Uterus (tissue), 4 donors: Measurements from ENCODE around the gene ADPRM. TPM values are rescaled to one million over a fixed set of nuclear protein-coding genes. Genes with fewer than 3 reads are reported as not detected.

ENCODE experiments used
- DNase-seq, 2 donors: peaks; one replicate each; pipeline ENCODE4 v3.0.0-alpha.2; 2019 to 2020
- H3K27ac ChIP-seq, 2 donors: fragments of 200-600 bp; sonication (generic); 1 replicate in 1 of 2; 2 replicates in 1 of 2; pipeline ENCODE4 v1.5.1; 2016 to 2018
- H3K27me3 ChIP-seq, 2 donors: fragments of 200-600 bp; sonication (generic); one replicate each; pipeline ENCODE4 v1.5.1; 2018 to 2019; ENCODE audit warnings: control low read depth in 1 of 2
- H3K36me3 ChIP-seq, 2 donors: fragments of 200-600 bp; sonication (generic); one replicate each; pipeline ENCODE4 v1.5.1; 2019; ENCODE audit warnings: control low read depth in 1 of 2
- H3K4me1 ChIP-seq, 2 donors: fragments of 200-600 bp; sonication (generic); one replicate each; pipeline ENCODE4 v1.5.1; 2018 to 2019; ENCODE audit warnings: control low read depth in 1 of 2
- H3K4me3 ChIP-seq, 2 donors: fragments of 200-600 bp; sonication (generic); 1 replicate in 1 of 2; 2 replicates in 1 of 2; pipeline ENCODE4 v1.5.1; 2018 to 2019; ENCODE audit warnings: mild to moderate bottlenecking in 1 of 2
- H3K9me3 ChIP-seq, 2 donors: fragments of 200-600 bp; sonication (generic); one replicate each; pipeline ENCODE4 v1.5.1; 2019; ENCODE audit warnings: control low read depth in 1 of 2
- POLR2A ChIP-seq, 2 donors: fragments of 450-650 bp; IDR thresholded peaks; one replicate each; pipeline ENCODE4 v1.6.1; 2016; ENCODE audit warnings: antibody characterized with exemption in 2 of 2, mild to moderate bottlenecking in 1 of 2, moderate library complexity in 1 of 2
- intact Hi-C: fragments of 100-400 bp; cut with DNase I; formaldehyde crosslinking; loops from one replicate; pipeline ENCODE4 v1.15.1; 2023; ENCODE audit warnings: low total_unique reads
- total RNA-seq, 4 donors: library from RNA; depleted of rRNA in 3 of 4; stranded (reverse); fragments of >200 nt in 3 of 4; gene quantifications; one replicate each; pipeline versions ENCODE4 v1.1.0 to v1.2.4, GENCODE V29; 2014 to 2023
- TF ChIP-seq, protein P1 (sequence below), 4 experiments: fragments of 200-600 bp in 2 of 4; fragments of 450-650 bp in 2 of 4; sonication (generic) in 2 of 4; IDR thresholded peaks; one replicate each; pipeline ENCODE4 v1.5.1; 2016 to 2019; ENCODE audit warnings: antibody characterized with exemption in 4 of 4, mild to moderate bottlenecking in 2 of 4, moderate library complexity in 1 of 4
- donor health status: DM: yes; HTN: yes; CAD: no.

ADPRM gene
- total RNA-seq, 4 donors from 2014 or later: 14.0 to 32.6 (median 17.8) TPM

DNA sequence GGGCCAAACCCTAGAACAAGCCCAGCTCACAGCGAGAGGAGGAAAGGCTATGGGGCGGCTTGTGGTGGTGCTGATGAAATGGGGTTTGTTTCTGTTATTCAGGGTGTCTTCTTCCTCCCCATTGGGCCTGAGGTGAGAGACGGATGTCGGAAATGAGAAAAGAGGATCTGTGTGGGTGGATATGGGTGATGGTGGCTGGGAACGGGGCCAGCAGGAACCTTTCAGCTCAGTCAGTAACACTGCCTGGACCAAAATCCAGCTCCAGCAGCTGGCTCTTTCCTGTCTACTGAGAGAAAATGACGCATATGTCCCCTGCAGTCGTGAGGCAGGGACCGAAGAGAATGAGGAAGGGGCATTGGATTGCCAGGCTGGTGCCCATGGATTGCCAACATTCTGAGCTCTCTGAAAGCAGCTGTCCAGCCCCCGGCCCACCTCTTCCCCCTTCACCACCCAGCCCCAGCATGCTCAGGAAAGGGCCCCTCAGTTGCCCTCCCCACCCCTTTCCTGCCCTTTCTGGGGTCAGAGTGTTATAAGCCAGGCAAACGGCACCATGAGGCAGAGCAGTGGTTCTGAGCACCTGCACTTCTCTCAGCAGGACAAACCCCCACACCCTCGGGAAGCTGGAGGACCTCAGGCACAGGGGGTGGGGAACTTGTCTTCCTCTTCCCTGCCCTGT, 44.3 kb upstream of the ADPRM start:
- no peaks in the 10 kb centered on the region for H3K4me1 ChIP-seq
- no peaks in the 10 kb centered on the region for H3K27me3 ChIP-seq
- no peaks in the 10 kb centered on the region for H3K36me3 ChIP-seq
- no peak overlapping the region for H3K4me3 ChIP-seq
- intact Hi-C loops: no loop called here
- H3K9me3 ChIP-seq: no peaks in the 10 kb centered on the region
- H3K27ac ChIP-seq: no peak overlapping the region
- no peak for DNase-seq
- TF ChIP-seq, protein P1, sequence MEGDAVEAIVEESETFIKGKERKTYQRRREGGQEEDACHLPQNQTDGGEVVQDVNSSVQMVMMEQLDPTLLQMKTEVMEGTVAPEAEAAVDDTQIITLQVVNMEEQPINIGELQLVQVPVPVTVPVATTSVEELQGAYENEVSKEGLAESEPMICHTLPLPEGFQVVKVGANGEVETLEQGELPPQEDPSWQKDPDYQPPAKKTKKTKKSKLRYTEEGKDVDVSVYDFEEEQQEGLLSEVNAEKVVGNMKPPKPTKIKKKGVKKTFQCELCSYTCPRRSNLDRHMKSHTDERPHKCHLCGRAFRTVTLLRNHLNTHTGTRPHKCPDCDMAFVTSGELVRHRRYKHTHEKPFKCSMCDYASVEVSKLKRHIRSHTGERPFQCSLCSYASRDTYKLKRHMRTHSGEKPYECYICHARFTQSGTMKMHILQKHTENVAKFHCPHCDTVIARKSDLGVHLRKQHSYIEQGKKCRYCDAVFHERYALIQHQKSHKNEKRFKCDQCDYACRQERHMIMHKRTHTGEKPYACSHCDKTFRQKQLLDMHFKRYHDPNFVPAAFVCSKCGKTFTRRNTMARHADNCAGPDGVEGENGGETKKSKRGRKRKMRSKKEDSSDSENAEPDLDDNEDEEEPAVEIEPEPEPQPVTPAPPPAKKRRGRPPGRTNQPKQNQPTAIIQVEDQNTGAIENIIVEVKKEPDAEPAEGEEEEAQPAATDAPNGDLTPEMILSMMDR (IDR thresholded peaks at IDR 0.05): no peak
- no peak for TF ChIP-seq POLR2A (IDR thresholded peaks at IDR 0.05)

GRCh38 chr17:10653987-10654386, 43.4 kb upstream of the ADPRM start:
- no peak for DNase-seq
- intact Hi-C loops: no loop called here
- no peak overlapping the region for H3K4me3 ChIP-seq
- no peak for TF ChIP-seq POLR2A (IDR thresholded peaks at IDR 0.05)
- TF ChIP-seq, protein P1 (IDR thresholded peaks at IDR 0.05): no peak
- no peak overlapping the region for H3K27ac ChIP-seq
- no peaks in the 10 kb centered on the region for H3K36me3 ChIP-seq
- H3K27me3 ChIP-seq: no peaks in the 10 kb centered on the region
- no peaks in the 10 kb centered on the region for H3K9me3 ChIP-seq
- no peaks in the 10 kb centered on the region for H3K4me1 ChIP-seq

GRCh38 chr17:10657148-10657547, 40.2 kb upstream of the ADPRM start, which contains the start of gene MYH3:
MYH3 (minus strand) TSS chr17:10657309; CDS start chr17:10655064, 2,245 bp downstream.
- Histone ChIP-seq H3K4me3 (no peak within 1 kb of the TSS), H3K9me3 (no peaks in the 10 kb centered on the region), H3K36me3 (no peaks in the 10 kb centered on the region), H3K27ac (no peak within 1 kb of the TSS), H3K4me1 (no peaks in the 10 kb centered on the region), H3K27me3 (no peaks in the 10 kb centered on the region)
- TF ChIP-seq, protein P1 (IDR thresholded peaks at IDR 0.05): no peak
- no peak for TF ChIP-seq POLR2A (IDR thresholded peaks at IDR 0.05)
- DNase-seq: no peak
- intact Hi-C loops: no loop called here

DNA sequence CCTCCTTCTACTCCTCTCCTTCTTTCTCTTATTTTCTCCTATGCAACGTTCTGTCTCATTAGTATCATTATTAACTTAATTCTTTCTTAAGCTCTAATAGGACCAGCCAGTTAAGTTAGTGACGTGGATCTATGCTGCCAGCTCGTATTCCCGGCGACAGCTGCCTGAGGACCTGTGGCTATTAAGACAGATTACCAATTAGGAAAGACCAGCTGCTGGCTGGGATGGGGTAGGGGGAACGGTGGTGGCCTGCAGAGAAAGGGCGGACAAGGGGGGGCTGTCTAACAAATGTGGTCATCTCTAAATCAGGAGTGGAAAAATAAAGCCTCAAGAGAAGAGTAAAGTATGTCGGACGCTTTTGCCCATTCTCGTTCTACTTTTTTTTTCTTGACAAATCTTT, 39.5 kb upstream of the ADPRM start:
- Histone ChIP-seq H3K9me3 (no peaks in the 10 kb centered on the region), H3K36me3 (no peaks in the 10 kb centered on the region), H3K27ac (no peak overlapping the region), H3K4me3 (no peak overlapping the region), H3K4me1 (no peaks in the 10 kb centered on the region), H3K27me3 (no peaks in the 10 kb centered on the region)
- intact Hi-C loops: no loop called here
- DNase-seq: no peak
- TF ChIP-seq, protein P1 (IDR thresholded peaks at IDR 0.05): no peak
- TF ChIP-seq POLR2A (IDR thresholded peaks at IDR 0.05): no peak

DNA sequence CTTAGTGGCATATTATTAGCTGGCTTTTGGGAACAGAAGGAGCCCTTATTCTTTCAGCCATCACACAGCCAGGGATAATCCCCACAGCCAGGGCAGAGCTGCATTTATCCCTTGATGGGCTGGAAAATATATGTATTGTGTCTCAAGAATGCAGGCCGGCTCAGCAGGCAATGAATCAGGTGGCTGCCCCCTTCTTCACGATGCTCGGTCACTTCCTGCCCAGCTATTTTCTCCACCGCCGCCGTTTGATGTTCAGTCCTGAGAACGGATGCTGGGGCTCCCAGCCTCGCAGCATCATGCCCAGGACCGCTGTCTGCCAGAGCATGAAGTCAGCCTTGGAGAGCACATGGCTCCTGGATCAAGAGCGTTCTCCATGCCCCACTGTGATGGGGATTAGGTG, 36.0 kb upstream of the ADPRM start:
- no peaks in the 10 kb centered on the region for H3K36me3 ChIP-seq
- no peak overlapping the region for H3K27ac ChIP-seq
- no peaks in the 10 kb centered on the region for H3K4me1 ChIP-seq
- no peak for DNase-seq
- TF ChIP-seq, protein P1 (IDR thresholded peaks at IDR 0.05): no peak
- no peak for TF ChIP-seq POLR2A (IDR thresholded peaks at IDR 0.05)
- intact Hi-C loops: no loop called here
- H3K4me3 ChIP-seq: no peak overlapping the region
- no peaks in the 10 kb centered on the region for H3K27me3 ChIP-seq
- no peaks in the 10 kb centered on the region for H3K9me3 ChIP-seq
